OCI-LY3 (cell line): ENCODE results near the gene WDR20.

ENCODE experiments used
- H2AFZ ChIP-seq: fragments of 200-600, 300-600 bp; shearing (Covaris generic); 2 replicates; pipeline ENCODE4 v1.6.0; 2014; ENCODE audit warnings: antibody characterized with exemption, low read depth, low read length
- H3K27ac ChIP-seq: fragments of 200-600, 300-600 bp; sonication (generic); 2 replicates; pipeline ENCODE4 v1.5.1; 2014; ENCODE audit warnings: mild to moderate bottlenecking, low read length, moderate library complexity, mixed read lengths
- H3K27me3 ChIP-seq: fragments of 200-600, 300-600 bp; sonication (generic); 2 replicates; pipeline ENCODE4 v1.6.1; 2014; ENCODE audit warnings: low read depth, low read length, mixed read lengths
- H3K36me3 ChIP-seq: fragments of 200-600, 300-600 bp; sonication (generic); replicated peaks from 2 replicates; pipeline ENCODE3; 2014; ENCODE audit warnings: low read depth, low read length, mixed read lengths
- H3K4me1 ChIP-seq: fragments of 300-600, 200-600 bp; sonication (generic); 2 replicates; pipeline ENCODE4 v1.6.1; 2014; ENCODE audit warnings: low read length, mixed read lengths
- H3K4me2 ChIP-seq: fragments of 200-600, 300-600 bp; sonication (generic); 2 replicates; pipeline ENCODE4 v1.6.1; 2014; ENCODE audit warnings: low read length, mixed read lengths
- H3K4me3 ChIP-seq: fragments of 300-600, 200-600 bp; sonication (generic); 2 replicates; pipeline ENCODE4 v1.5.1; 2014; ENCODE audit warnings: antibody characterized with exemption, mild to moderate bottlenecking, low read length, moderate library complexity
- H3K79me2 ChIP-seq: fragments of 300-600, 200-600 bp; shearing (Covaris generic); 2 replicates; pipeline ENCODE4 v1.6.1; 2014; ENCODE audit warnings: mild to moderate bottlenecking, low read length, mixed read lengths
- H3K9ac ChIP-seq: fragments of 300-600, 200-600 bp; shearing (Covaris generic); 2 replicates; pipeline ENCODE4 v1.6.0; 2014; ENCODE audit warnings: mild to moderate bottlenecking, low read length, moderate library complexity
- H3K9me3 ChIP-seq: fragments of 200-600, 300-600 bp; shearing (Covaris generic); 2 replicates; pipeline ENCODE4 v1.6.1; 2014; ENCODE audit warnings: low read length, mixed read lengths; ENCODE audit not compliant: insufficient read depth
- H4K20me1 ChIP-seq: fragments of 200-600, 300-600 bp; sonication (generic); 2 replicates; pipeline ENCODE4 v1.6.1; 2016; ENCODE audit warnings: low read length, mixed read lengths; ENCODE audit not compliant: insufficient read depth
- CTCF ChIP-seq: fragments of 200-600, 300-600 bp; sonication (generic); IDR thresholded peaks from 2 replicates; pipeline ENCODE4 v1.5.1; 2014; ENCODE audit warnings: antibody characterized with exemption, low read length, low read depth
- EZH2phosphoT487 ChIP-seq: fragments of 200-600 bp; shearing (Covaris generic); IDR thresholded peaks from 2 replicates; pipeline ENCODE4 v1.6.1; 2018; ENCODE audit warnings: antibody characterized with exemption, mixed run types, low read depth

The WDR20 gene

GRCh38 chr14:102180248-102180998 is 40.7 kb downstream of the WDR20 start:
- Histone ChIP-seq H2AFZ (no peak overlapping the region), H3K9ac (no peak overlapping the region), H4K20me1 (peaks cover 65% of the 10 kb centered on the region), H3K4me3 (no peak overlapping the region), H3K27ac (no peak overlapping the region), H3K27me3 (no peaks in the 10 kb centered on the region), H3K79me2 (peaks cover 68% of the 10 kb centered on the region), H3K4me2 (peak overlapping the region; percentile 11; the same call in 1 of the 2 replicates), H3K36me3 (no peaks in the 10 kb centered on the region), H3K4me1 (peaks cover 33% of the 10 kb centered on the region), H3K9me3 (no peaks in the 10 kb centered on the region)
- no peak for TF ChIP-seq EZH2phosphoT487
- no peak for TF ChIP-seq CTCF

GRCh38 chr14:102181187-102181586 is 41.5 kb downstream of the WDR20 start:
- no peak overlapping the region for H3K9ac ChIP-seq
- peaks cover 30% of the 10 kb centered on the region for H3K4me1 ChIP-seq
- TF ChIP-seq EZH2phosphoT487 (no peak), CTCF (no peak)
- H3K4me2 ChIP-seq: no peak overlapping the region
- no peak overlapping the region for H3K27ac ChIP-seq
- no peak overlapping the region for H2AFZ ChIP-seq
- no peaks in the 10 kb centered on the region for H3K9me3 ChIP-seq
- H3K36me3 ChIP-seq: no peaks in the 10 kb centered on the region
- H3K79me2 ChIP-seq: peaks cover 75% of the 10 kb centered on the region
- H4K20me1 ChIP-seq: peaks cover 69% of the 10 kb centered on the region
- H3K27me3 ChIP-seq: no peaks in the 10 kb centered on the region
- H3K4me3 ChIP-seq: no peak overlapping the region

GRCh38 chr14:102182190-102182589 is 42.5 kb downstream of the WDR20 start:
- peaks cover 72% of the 10 kb centered on the region for H4K20me1 ChIP-seq
- no peak overlapping the region for H2AFZ ChIP-seq
- no peak overlapping the region for H3K27ac ChIP-seq
- peaks cover 30% of the 10 kb centered on the region for H3K4me1 ChIP-seq
- H3K9ac ChIP-seq: no peak overlapping the region
- H3K9me3 ChIP-seq: no peaks in the 10 kb centered on the region
- H3K79me2 ChIP-seq: peaks cover 77% of the 10 kb centered on the region
- no peak for TF ChIP-seq EZH2phosphoT487
- TF ChIP-seq CTCF: no peak
- no peaks in the 10 kb centered on the region for H3K36me3 ChIP-seq
- no peak overlapping the region for H3K4me3 ChIP-seq
- no peaks in the 10 kb centered on the region for H3K27me3 ChIP-seq
- no peak overlapping the region for H3K4me2 ChIP-seq

GRCh38 chr14:102182936-102183619 is 43.4 kb downstream of the WDR20 start:
- no peak for TF ChIP-seq CTCF
- no peak for TF ChIP-seq EZH2phosphoT487
- H3K4me1 ChIP-seq: peaks cover 30% of the 10 kb centered on the region
- H3K79me2 ChIP-seq: peaks cover 77% of the 10 kb centered on the region
- H3K9me3 ChIP-seq: no peaks in the 10 kb centered on the region
- no peak overlapping the region for H3K4me3 ChIP-seq
- no peak overlapping the region for H3K4me2 ChIP-seq
- peaks cover 76% of the 10 kb centered on the region for H4K20me1 ChIP-seq
- no peak overlapping the region for H2AFZ ChIP-seq
- no peaks in the 10 kb centered on the region for H3K36me3 ChIP-seq
- H3K27ac ChIP-seq: no peak overlapping the region
- H3K9ac ChIP-seq: no peak overlapping the region
- no peaks in the 10 kb centered on the region for H3K27me3 ChIP-seq
